ENCODE data around the gene EIF2S1.
"Not testable (repeated sequence)": the region's sequence is repeated elsewhere in the genome, so short reads cannot be mapped to it uniquely, and the experiment has no call there.

EIF2S1 gene

GRCh38 chr14:67371247-67372148, 11.4 kb downstream of the EIF2S1 start:
- no peak for DNase-seq (ENCODE audit: low read depth in 2 of 2)

GRCh38 chr14:67372833-67373232, 12.7 kb downstream of the EIF2S1 start:
- no peak for DNase-seq (ENCODE audit: low read depth in 2 of 2)

DNA sequence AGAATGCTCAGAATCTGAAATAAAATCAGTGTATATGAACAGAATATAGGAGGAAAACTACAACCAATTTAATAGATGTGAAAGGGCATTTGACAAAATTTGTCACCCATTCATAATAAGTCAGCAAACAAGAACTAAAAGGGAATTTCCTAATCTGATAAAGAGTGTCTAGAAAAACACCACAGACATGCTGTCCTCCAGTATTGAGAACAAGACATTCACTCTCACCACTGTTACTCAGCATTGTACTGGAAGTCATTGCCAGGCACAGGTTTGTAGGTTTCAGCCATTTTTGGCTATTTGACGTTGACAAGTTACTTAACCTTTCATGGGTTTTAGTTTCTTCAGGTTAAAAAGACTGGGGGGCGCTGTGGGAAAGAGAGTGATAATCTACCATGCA, 13.2 kb downstream of the EIF2S1 start:
- no peak for DNase-seq (ENCODE audit: low read depth in 2 of 2)

DNA sequence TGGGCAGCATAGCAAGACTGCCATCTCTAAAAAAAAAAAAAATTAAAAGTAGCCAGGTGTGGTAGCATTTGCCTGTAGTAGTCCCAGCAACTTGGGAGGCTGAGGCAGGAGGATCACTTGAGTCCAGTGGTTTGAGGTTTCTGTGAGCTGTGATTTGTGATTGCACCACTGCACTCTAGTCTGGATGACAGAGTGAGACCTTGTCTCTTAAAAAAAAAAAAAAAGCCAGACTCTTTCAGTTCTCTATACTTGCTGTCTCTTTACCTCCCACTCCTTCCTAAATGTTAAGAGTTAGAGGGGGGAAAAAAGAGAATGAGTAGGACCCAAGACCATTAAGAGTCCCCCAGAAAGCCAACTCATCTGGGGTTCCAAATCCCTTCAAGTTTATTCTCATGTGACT, 17.8 kb downstream of the EIF2S1 start:
- DNase-seq (ENCODE audit: low read depth in 2 of 2): no peak

- no peak for DNase-seq (ENCODE audit: low read depth in 2 of 2)
These were observed 25.0 kb downstream of the EIF2S1 start for GRCh38 chr14:67385120-67385519.

- no peak for DNase-seq (ENCODE audit: low read depth in 2 of 2)
These were observed 25.5 kb downstream of the EIF2S1 start for GRCh38 chr14:67385618-67386017.

DNA sequence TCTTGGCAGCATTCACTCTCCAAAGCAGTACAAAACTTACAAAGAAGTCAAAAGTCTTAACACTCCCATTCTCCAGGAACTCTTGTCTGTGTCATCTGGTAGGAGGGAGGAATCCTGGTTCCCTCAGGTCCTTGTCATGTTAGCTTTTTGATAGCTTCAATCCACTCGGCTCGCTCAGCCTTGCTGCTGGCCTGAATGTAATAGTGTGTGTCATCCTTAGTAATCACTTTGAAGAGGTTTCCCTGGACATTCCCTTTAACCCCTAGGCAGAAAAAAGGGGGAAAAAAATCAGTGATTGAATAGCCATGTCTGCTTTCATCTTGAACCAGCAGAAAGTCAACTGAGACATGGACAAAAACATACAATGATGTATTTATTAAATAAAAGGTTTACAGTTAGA, 27.1 kb downstream of the EIF2S1 start:
- DNase-seq (ENCODE audit: low read depth in 2 of 2): no peak

DNA sequence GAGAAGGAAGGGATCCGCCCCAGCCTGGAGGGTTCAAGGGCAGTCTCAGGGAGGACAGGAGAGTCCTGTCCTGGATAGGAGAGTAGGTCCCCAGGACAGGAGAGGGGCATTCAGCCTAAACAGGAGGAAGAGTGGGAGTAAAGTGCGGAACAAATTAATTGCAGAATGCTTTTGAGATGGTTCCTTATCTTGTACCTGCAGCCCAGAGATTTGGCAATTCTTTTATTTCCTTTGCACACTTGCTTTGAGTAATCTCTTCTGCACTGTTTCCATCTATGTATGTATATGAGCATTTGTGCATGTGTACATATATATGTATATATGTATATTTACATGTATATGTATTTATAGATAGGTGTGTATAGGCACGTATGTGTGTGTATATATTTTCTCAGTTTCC, 29.1 kb downstream of the EIF2S1 start:
- DNase-seq (ENCODE audit: low read depth in 2 of 2): no peak

- no peak for DNase-seq (ENCODE audit: low read depth in 2 of 2)
These were observed 29.8 kb downstream of the EIF2S1 start for GRCh38 chr14:67389811-67390534.

- no peak for DNase-seq (ENCODE audit: low read depth in 2 of 2)
These were observed 31.1 kb downstream of the EIF2S1 start for GRCh38 chr14:67391268-67391667.

DNA sequence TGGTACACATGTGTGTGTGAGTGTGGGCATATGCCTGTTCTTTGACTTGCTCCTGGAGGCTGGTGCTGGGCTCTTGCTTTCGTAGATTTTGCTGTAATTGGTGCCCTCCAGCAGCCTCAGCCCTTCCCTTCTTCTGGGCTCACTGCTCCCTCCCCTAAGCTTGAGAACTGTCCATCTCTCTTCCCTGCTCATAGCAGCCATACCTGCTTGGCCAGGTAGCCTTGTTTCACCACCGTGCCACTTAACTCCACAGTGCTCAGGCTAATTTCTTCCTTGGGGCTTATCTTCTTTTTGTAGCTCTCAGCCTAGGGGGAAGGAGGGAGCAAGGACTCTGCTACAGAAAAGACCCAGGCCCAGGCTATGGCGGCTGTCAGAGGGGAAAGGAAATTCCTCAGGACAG, 32.0 kb downstream of the EIF2S1 start:
- DNase-seq (ENCODE audit: low read depth in 2 of 2): no peak

GRCh38 chr14:67392800-67393199, 32.7 kb downstream of the EIF2S1 start:
- DNase-seq (ENCODE audit: low read depth in 2 of 2): no peak

GRCh38 chr14:67393689-67394088, 33.6 kb downstream of the EIF2S1 start:
- no peak for DNase-seq (ENCODE audit: low read depth in 2 of 2)

- no peak for DNase-seq (ENCODE audit: low read depth in 2 of 2)
These were observed 35.2 kb downstream of the EIF2S1 start for GRCh38 chr14:67395086-67395875.

DNA sequence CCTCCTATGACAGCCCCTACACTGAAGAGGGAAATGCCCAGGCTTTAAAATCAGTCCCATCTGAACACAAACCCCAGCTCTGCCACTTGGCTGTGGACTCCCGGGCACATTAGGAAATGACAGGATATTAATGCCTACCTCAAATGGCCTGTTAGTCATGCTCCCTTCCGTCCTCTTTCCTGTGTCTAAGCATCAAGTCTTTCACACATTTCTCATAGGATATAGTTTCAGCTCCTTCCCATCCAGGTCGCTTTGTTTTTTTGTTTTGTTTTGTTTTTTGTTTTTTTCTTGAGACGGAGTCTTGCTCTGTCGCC, 35.7 kb downstream of the EIF2S1 start:
- no peak for DNase-seq (ENCODE audit: low read depth in 2 of 2)

DNA sequence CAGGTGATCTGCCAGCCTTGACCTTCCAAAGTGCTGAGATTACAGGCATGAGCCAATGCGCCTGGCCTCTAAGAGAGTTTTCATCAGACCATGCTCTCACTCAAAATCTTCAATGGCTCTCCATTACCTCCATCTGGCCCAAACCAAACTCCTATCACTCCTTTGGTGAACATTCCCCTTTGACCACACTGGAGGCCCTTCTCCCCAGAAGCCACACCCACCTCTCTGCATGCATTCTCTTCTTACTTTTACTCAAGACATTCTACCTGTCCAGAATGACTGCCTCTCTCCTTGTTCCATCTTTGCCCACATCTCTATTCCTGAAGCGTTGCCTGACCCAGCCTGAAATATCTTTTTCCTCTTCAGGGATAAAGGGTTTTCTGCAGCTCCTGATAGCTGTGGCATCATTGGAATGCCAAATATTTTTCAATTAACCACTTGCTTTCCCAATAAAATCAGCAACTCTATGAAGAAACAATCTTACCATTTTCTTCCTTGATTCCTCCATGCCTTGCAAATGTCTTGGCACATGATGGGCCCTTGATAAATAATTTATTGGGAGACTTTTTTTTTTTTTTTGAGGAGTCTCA, 36.3 kb downstream of the EIF2S1 start:
- no peak for DNase-seq (ENCODE audit: low read depth in 2 of 2)

DNA sequence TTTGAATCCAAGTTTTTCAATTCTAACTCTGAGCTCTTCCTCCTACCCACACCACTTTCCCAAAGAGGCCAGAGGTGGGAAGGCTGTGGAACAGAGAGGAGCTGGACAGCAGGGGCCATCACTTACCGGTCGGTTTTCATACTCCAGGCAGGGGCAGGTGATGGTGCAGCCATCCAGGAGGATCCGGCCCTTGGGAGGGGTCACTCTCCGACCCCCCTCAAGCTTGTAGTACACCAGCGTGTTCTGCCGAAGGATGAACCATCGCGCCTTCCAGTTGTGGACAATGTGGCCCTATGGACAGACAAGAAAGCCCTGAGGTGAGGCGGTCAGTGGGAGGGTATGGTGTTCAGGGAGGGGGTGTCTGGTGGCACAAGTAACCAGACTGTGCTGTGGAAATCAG, 37.4 kb downstream of the EIF2S1 start:
- DNase-seq (ENCODE audit: low read depth in 2 of 2): no peak

DNA sequence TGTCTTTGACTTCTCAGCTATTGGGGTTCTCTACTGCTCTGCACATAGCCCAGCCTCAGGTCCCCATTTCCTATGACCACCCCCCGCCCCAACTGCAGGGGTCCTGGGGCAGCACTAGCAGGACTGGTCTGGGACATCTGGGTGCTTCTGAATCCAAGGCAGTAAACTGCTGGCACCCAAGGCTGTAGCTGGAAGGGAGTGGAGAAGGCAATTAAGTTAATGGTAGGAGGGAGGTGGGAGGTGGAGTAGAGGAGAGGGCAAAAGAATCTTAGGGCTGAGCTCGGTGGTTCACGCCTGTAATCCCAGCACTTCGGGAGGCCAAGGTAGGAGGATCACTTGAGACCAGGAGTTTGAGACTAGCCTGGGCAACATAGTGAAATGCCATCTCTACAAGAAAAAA, 40.3 kb downstream of the EIF2S1 start:
- no peak for DNase-seq (ENCODE audit: low read depth in 2 of 2)

DNA sequence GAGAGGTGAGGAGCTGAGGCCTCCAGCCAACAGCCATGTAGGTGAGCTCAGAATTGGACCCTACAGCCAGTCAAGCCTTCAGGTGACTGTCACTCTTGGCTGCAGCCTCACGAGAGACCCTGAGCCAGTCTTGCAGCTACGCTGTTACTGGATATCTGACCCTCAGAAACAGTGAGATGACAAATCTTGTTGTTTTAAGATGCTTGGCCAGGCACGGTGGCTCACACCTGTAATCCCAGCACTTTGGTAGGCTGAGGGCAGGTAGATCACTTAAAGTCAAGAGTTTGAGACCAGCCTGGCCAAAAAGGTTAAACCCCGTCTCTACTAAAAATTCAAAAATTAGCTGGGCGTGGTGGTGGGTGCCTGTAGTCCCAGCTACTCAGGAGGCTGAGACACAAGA, 45.6 kb downstream of the EIF2S1 start:
- DNase-seq (ENCODE audit: low read depth in 2 of 2): no peak

DNA sequence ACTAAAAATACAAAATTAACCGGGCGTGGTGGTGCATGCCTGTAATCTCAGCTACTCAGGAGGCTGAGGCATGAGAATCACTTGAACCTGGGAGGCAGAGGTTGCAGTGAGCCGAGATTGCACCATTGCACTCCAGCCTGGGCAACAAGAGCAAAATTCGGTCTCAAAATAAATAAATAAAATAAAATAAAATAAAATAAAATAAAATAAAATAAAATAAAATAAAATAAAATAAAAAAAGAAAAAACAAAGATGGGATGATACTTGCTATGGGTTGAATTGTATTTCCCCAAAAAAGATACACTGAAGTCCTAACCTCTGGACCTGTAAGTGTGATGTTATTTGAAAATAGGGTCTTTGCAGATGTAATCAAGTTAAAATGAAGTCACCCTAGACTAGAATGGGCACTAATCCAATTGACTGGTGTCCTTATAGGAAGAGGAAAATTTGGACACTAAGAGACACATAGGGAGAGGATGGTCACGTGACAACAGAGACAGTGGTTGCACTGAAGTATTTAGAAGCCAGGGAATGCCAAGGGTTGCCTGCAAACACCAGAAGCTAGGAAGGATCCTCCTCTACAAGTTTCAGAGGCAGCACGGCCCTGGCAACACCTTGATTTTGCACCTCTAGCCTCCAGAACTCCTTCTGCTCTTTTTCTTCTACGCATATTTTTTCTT, 48.1 kb downstream of the EIF2S1 start:
- DNase-seq (ENCODE audit: low read depth in 2 of 2): not testable (repeated sequence)

DNA sequence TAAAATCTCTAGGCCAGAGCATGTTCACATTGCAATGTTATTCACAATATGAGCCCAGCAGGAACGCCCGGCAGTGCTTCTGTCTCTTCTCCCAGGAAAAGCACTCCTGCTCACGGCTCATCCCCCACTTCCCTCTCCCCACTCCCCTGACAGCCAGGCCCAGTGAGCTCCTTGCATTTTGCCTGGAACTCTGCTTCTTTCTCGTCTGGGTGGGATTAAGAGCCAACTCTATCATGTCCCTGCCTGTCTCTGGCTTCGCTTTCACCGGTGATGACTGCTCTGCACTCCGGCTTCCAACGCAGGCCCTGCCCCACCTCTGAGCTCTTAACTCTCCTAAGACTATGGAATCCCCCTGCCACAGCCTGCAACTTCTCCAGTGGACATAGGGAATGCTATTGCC, 49.3 kb downstream of the EIF2S1 start:
- no peak for DNase-seq (ENCODE audit: low read depth in 2 of 2)

DNA sequence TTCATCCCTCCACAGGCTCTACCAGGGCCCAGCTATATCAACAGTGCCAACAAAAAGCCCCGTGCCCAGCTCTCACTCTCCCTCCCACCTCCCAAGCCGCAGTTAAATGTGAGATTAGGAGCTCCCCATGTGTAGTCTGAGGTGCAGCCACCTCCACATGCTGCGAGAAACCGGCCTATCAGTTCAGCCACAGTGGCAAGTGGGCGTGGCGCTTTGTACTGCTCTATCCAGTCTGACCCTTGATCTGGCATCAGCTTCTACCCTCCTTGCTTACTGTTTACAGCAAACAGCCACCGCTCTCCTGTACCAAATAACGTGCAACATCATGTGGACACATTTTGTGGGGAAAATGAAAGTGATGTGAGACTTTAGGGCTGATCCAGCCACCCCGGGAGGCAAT, 50.2 kb downstream of the EIF2S1 start:
- DNase-seq (ENCODE audit: low read depth in 2 of 2): no peak

Data from stimulated activated CD8-positive, alpha-beta memory T cell treated with anti-CD3 and anti-CD28 coated beads, Interleukin-15, amount 100 ng/mL, for 4 hours (primary cell).